Measurements from ENCODE around the gene SYNJ1. TPM values are rescaled to one million over a fixed set of nuclear protein-coding genes. Genes with fewer than 3 reads are reported as not detected.

Gene SYNJ1
- total and polyA plus RNA-seq, 10 of the 15 experiments (the other 5 are each of a cell fraction or from before 2014, with no cell fraction given): 1.2 to 7.0 (median 3.5) TPM

DNA sequence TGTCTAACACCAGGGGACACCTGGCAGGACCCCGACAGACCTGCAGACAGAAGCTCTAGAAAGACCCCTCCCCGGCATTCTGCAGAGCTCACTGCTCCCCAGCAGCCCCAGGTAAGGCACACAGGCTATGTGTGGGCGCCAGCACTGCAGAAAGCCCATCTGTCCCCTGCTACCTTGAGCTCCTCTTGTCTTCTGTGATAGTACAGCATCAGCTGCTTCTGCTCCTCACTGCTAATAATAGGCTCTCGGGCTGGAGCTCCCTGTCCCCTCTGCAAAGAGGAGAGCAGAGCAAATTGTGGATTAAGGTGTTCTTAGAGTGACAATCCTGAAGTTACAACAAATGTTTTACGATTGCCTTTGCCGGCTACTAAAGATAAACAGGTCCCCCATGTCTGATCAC, 125.7 kb downstream of the SYNJ1 start:
- RAD21 ChIA-PET (ENCODE audit: unreplicated experiment): interaction anchor here (1.7 to 3.2 kb wide), 2 partner anchors 199 to 201 kb away, joined by 9 to 17 read pairs; no protein-coding TSS in a partner anchor
- POLR2A ChIA-PET: interaction anchor here (0.6 to 1.3 kb wide), 2 partner anchors 10 to 35 kb away, joined by 3 to 4 read pairs; partner anchors contain the start of gene CFAP298
- DNase-seq (ENCODE audit: low read depth, low spot score) (no peak), ATAC-seq (no peak), FAIRE-seq (no peak)
- no peaks in the 10 kb centered on the region for H3K79me2 ChIP-seq (ENCODE audit: control insufficient read depth, insufficient read depth, low read length)
- no peak overlapping the region for H3K4me2 ChIP-seq (ENCODE audit: control insufficient read depth, insufficient read depth)
- TF ChIP-seq SPI1 (IDR thresholded peaks at IDR 0.05; ENCODE audit: borderline replicate concordance, insufficient read depth, low read depth, low read length) (no peak), GATAD2B (conservative IDR thresholded peaks at IDR 0.05; ENCODE audit: low read depth) (no peak), BACH1 (IDR thresholded peaks at IDR 0.05; ENCODE audit: borderline replicate concordance) (no peak), GABPA (IDR thresholded peaks at IDR 0.05; ENCODE audit: low read depth) (no peak), TCF12 (IDR thresholded peaks at IDR 0.05; ENCODE audit: low read depth, low read length) (no peak), MYC (IDR thresholded peaks at IDR 0.05; ENCODE audit: insufficient read depth, insufficient read length, insufficient replicate concordance, low read length, severe bottlenecking) (no peak), CBX5 (IDR thresholded peaks at IDR 0.05; ENCODE audit: low read depth) (no peak), CHD1 (IDR thresholded peaks at IDR 0.05; ENCODE audit: low read depth, low read length) (no peak), KDM1A (IDR thresholded peaks at IDR 0.05; ENCODE audit: borderline replicate concordance) (no peak), STAT1 (conservative IDR thresholded peaks at IDR 0.05) (no peak)
- H3K4me3 ChIP-seq: no peak overlapping the region
- no TSS peak for BruUV-seq (replicated peaks)
- no peak overlapping the region for H3K9ac ChIP-seq (ENCODE audit: control insufficient read depth, insufficient read depth, low read length)
- intact Hi-C loops (cut with micrococcal nuclease; ENCODE audit: unreplicated experiment): loop anchor here (10.0 kb wide), 1 partner anchor 737 kb away; no protein-coding TSS in a partner anchor
- no peak overlapping the region for H2AFZ ChIP-seq (ENCODE audit: control insufficient read depth, low read depth, low read length)
- no peaks in the 10 kb centered on the region for H3K4me1 ChIP-seq (ENCODE audit: control insufficient read depth, insufficient read depth, low read length)
- CTCF ChIA-PET: interaction anchor here (1.2 to 5.1 kb wide), 9 partner anchors 9 to 217 kb away, joined by 3 to 90 read pairs (median 5); partner anchors contain the start of genes CFAP298 and TCP10L
- in situ Hi-C loops (cut with MboI): loop anchor here (10.0 kb wide), 1 partner anchor 197 kb away; no protein-coding TSS in a partner anchor
- H3K27ac ChIP-seq (ENCODE audit: control insufficient read depth, insufficient read depth): no peak overlapping the region
- peaks cover 7 to 24% of the 10 kb centered on the region in 2 experiments; a peak in 3 of 4 replicates for H3K36me3 ChIP-seq (ENCODE audit: control insufficient read depth in 2 of 2, insufficient read depth in 2 of 2, low read length in 1 of 2)
- no peaks in the 10 kb centered on the region for H3K27me3 ChIP-seq (replicated peaks in 1 of 2; ENCODE audit: control insufficient read depth in 2 of 2, insufficient read depth in 2 of 2, low read length in 1 of 2)
- WGBS (ENCODE audit: insufficient coverage, insufficient replicate concordance, low lambda C conversion rate, missing lambda C conversion rate): 95% methylated on average over 6 of the region's 6 CpGs
- H3K9me3 ChIP-seq (replicated peaks; ENCODE audit: control insufficient read depth, insufficient read depth, low read length): no peaks in the 10 kb centered on the region
- SMC1A ChIA-PET (ENCODE audit: uncharacterized antibody, unreplicated experiment): no interaction called here
- no peaks in the 10 kb centered on the region for H4K20me1 ChIP-seq (ENCODE audit: control insufficient read depth, insufficient read depth)
